ENCODE data around the gene TRPC4.

Gene TRPC4

GRCh38 chr13:37621811-37622361 is 247.7 kb downstream of the TRPC4 start:
- ChIA-PET POLR2A (no interaction called here), CTCF (interaction anchor here (2.4 kb wide), 1 partner anchor 10 kb away, joined by 15 read pairs; no protein-coding TSS in a partner anchor)
- TF ChIP-seq CTCF (IDR thresholded peaks at IDR 0.05; ENCODE audit: control extremely low read depth, extremely low read depth, low read depth, missing control alignments), result no peak
- DNase-seq (ENCODE audit: extremely low spot score), result no peak

GRCh38 chr13:37618554-37618953 is 251.0 kb downstream of the TRPC4 start:
- TF ChIP-seq CTCF (IDR thresholded peaks at IDR 0.05; ENCODE audit: control extremely low read depth, extremely low read depth, low read depth, missing control alignments), result no peak
- POLR2A ChIA-PET, result no interaction called here
- CTCF ChIA-PET, result interaction anchor here (1.4 to 2.2 kb wide), 2 partner anchors 9 to 14 kb away, joined by 4 to 9 read pairs; no protein-coding TSS in a partner anchor
- DNase-seq (ENCODE audit: extremely low spot score), result no peak

GRCh38 chr13:37617173-37617572 is 252.4 kb downstream of the TRPC4 start:
- POLR2A ChIA-PET, result no interaction called here
- DNase-seq (ENCODE audit: extremely low spot score), result no peak
- CTCF ChIA-PET, result interaction anchor here (1.4 kb wide), 1 partner anchor 15 kb away, joined by 4 read pairs; no protein-coding TSS in a partner anchor
- TF ChIP-seq CTCF (IDR thresholded peaks at IDR 0.05; ENCODE audit: control extremely low read depth, extremely low read depth, low read depth, missing control alignments), result no peak

GRCh38 chr13:37616131-37616530 is 253.4 kb downstream of the TRPC4 start:
- DNase-seq (ENCODE audit: extremely low spot score), result no peak
- ChIA-PET CTCF (interaction anchor here (0.9 kb wide), 1 partner anchor 16 kb away, joined by 3 read pairs; no protein-coding TSS in a partner anchor), POLR2A (no interaction called here)
- no peak for TF ChIP-seq CTCF (IDR thresholded peaks at IDR 0.05; ENCODE audit: control extremely low read depth, extremely low read depth, low read depth, missing control alignments)

- ChIA-PET CTCF (no interaction called here), POLR2A (no interaction called here)
- DNase-seq (ENCODE audit: extremely low spot score), result no peak
- TF ChIP-seq CTCF (IDR thresholded peaks at IDR 0.05; ENCODE audit: control extremely low read depth, extremely low read depth, low read depth, missing control alignments), result no peak
Measured at GRCh38 chr13:37615276-37615675, 254.3 kb downstream of the TRPC4 start.

- POLR2A ChIA-PET, result no interaction called here
- no peak for DNase-seq (ENCODE audit: extremely low spot score)
- TF ChIP-seq CTCF (IDR thresholded peaks at IDR 0.05; ENCODE audit: control extremely low read depth, extremely low read depth, low read depth, missing control alignments), result no peak
- CTCF ChIA-PET, result no interaction called here
Measured at GRCh38 chr13:37613638-37614037, 255.9 kb downstream of the TRPC4 start.
